Activated T-helper 2 cell treated with anti-CD3 and anti-CD28 coated beads, Interferon-gamma antibody, Interleukin-2, Interleukin-4, amounts not matched to agents 10 μg/mL and 5 μg/mL and 100 μg/mL, durations not matched to agents 14 hours and 24 hours and 36 hours (primary cell): ENCODE data around the gene KRTAP12-2. TPM values are rescaled to one million over a fixed set of nuclear protein-coding genes. Genes with fewer than 3 reads are reported as not detected.
"Not testable (repeated sequence)": the region's sequence is repeated elsewhere in the genome, so short reads cannot be mapped to it uniquely, and the experiment has no call there.

Experiments
- DNase-seq: peaks from one replicate; pipeline ENCODE4 v3.0.0; 2021; ENCODE audit warnings: low spot score
- H3K27ac Mint-ChIP-seq: one replicate; pipeline ENCODE4 v1.8.0; 2021; ENCODE audit warnings: mixed read lengths
- H3K27me3 Mint-ChIP-seq: one replicate; pipeline ENCODE4 v1.8.0; 2021; ENCODE audit warnings: low read depth, mixed read lengths
- H3K36me3 Mint-ChIP-seq: one replicate; pipeline ENCODE4 v1.8.0; 2021; ENCODE audit warnings: low read depth, mixed read lengths
- H3K4me1 Mint-ChIP-seq: one replicate; pipeline ENCODE4 v1.8.0; 2021; ENCODE audit warnings: low read depth, mixed read lengths
- H3K4me3 Mint-ChIP-seq: one replicate; pipeline ENCODE4 v1.8.0; 2021; ENCODE audit warnings: low read depth, mild to moderate bottlenecking, moderate library complexity, mixed read lengths
- H3K9me3 Mint-ChIP-seq: one replicate; pipeline ENCODE4 v1.8.0; 2021; ENCODE audit warnings: mixed read lengths
- intact Hi-C: fragments of 100-400 bp; cut with micrococcal nuclease; formaldehyde crosslinking; loops from one replicate; pipeline ENCODE4 v1.15.1; 2023
- total RNA-seq: library from RNA; stranded (reverse); gene quantifications from 2 replicates; pipeline ENCODE4 v1.2.3, GENCODE V29; 2022

KRTAP12-2 gene
- total RNA-seq, 1 donor from 2014 or later: not detected

GRCh38 chr21:44661567-44661966 lies 5.2 kb downstream of the KRTAP12-2 start:
- H3K9me3 Mint-ChIP-seq: peaks cover 23% of the 10 kb centered on the region
- not testable (repeated sequence) for H3K4me3 Mint-ChIP-seq
- H3K36me3 Mint-ChIP-seq: peaks cover 21% of the 10 kb centered on the region

GRCh38 chr21:44658913-44659595 lies 7.7 kb downstream of the KRTAP12-2 start:
- H3K9me3 Mint-ChIP-seq: peaks cover 39% of the 10 kb centered on the region
- no peak for DNase-seq
- H3K27ac Mint-ChIP-seq: peak overlapping the region; percentile 40
- no peak overlapping the region for H3K4me3 Mint-ChIP-seq
- peaks cover 18% of the 10 kb centered on the region for H3K27me3 Mint-ChIP-seq
- H3K36me3 Mint-ChIP-seq: peaks cover 28% of the 10 kb centered on the region
- intact Hi-C loops: no loop called here
- H3K4me1 Mint-ChIP-seq: peaks cover 35% of the 10 kb centered on the region

More at GRCh38 chr21:44661567-44661966, 5.2 kb downstream of the KRTAP12-2 start:
- DNase-seq, intact Hi-C loops, H3K27ac Mint-ChIP-seq: not testable (repeated sequence)
- Mint-ChIP-seq H3K4me1 (peaks cover 29% of the 10 kb centered on the region), H3K27me3 (peaks cover 21% of the 10 kb centered on the region)

GRCh38 chr21:44658541-44658910 lies 8.2 kb downstream of the KRTAP12-2 start:
- no peak overlapping the region for H3K4me3 Mint-ChIP-seq
- peaks cover 40% of the 10 kb centered on the region for H3K4me1 Mint-ChIP-seq
- no peak for DNase-seq
- H3K27me3 Mint-ChIP-seq: peaks cover 13% of the 10 kb centered on the region
- H3K27ac Mint-ChIP-seq: peak overlapping the region; percentile 54
- intact Hi-C loops: no loop called here
- peaks cover 33% of the 10 kb centered on the region for H3K36me3 Mint-ChIP-seq
- peaks cover 39% of the 10 kb centered on the region for H3K9me3 Mint-ChIP-seq

- peak; percentile 39 for DNase-seq
- Mint-ChIP-seq H3K36me3 (peaks cover 33% of the 10 kb centered on the region), H3K4me1 (peaks cover 40% of the 10 kb centered on the region), H3K27me3 (peaks cover 8% of the 10 kb centered on the region), H3K27ac (peak within 1 kb of the TSS; percentile 54), H3K4me3 (peak within 1 kb of the TSS; percentile 30), H3K9me3 (peaks cover 39% of the 10 kb centered on the region)
- intact Hi-C loops: no loop called here
These were observed 8.8 kb downstream of the KRTAP12-2 start, which contains the start of gene KRTAP12-3 for GRCh38 chr21:44657635-44658540. KRTAP12-3 (plus strand) TSS chr21:44657932; CDS start chr21:44657980, 48 bp downstream.

- DNase-seq: no peak
- Mint-ChIP-seq H3K4me3 (no peak overlapping the region), H3K36me3 (peaks cover 33% of the 10 kb centered on the region), H3K27ac (peak overlapping the region; percentile 54), H3K9me3 (peaks cover 39% of the 10 kb centered on the region), H3K27me3 (peaks cover 3% of the 10 kb centered on the region), H3K4me1 (peaks cover 40% of the 10 kb centered on the region)
- intact Hi-C loops: no loop called here
These were observed 9.9 kb downstream of the KRTAP12-2 start for GRCh38 chr21:44656868-44657267.

GRCh38 chr21:44654576-44655175 lies 12.1 kb downstream of the KRTAP12-2 start, which contains the start of gene KRTAP12-4:
KRTAP12-4 (minus strand) TSS chr21:44654659; CDS start chr21:44654614, 45 bp downstream.
- H3K4me3 Mint-ChIP-seq: no peak within 1 kb of the TSS
- H3K27ac Mint-ChIP-seq: no peak within 1 kb of the TSS
- H3K27me3 Mint-ChIP-seq: no peaks in the 10 kb centered on the region
- DNase-seq: no peak
- peaks cover 35% of the 10 kb centered on the region for H3K9me3 Mint-ChIP-seq
- intact Hi-C loops: no loop called here
- H3K36me3 Mint-ChIP-seq: peaks cover 33% of the 10 kb centered on the region
- H3K4me1 Mint-ChIP-seq: peaks cover 38% of the 10 kb centered on the region

GRCh38 chr21:44653656-44654575 lies 12.8 kb downstream of the KRTAP12-2 start:
- DNase-seq: no peak
- Mint-ChIP-seq H3K4me3 (no peak overlapping the region), H3K36me3 (peaks cover 29% of the 10 kb centered on the region), H3K9me3 (peaks cover 33% of the 10 kb centered on the region), H3K27me3 (no peaks in the 10 kb centered on the region), H3K4me1 (peaks cover 32% of the 10 kb centered on the region), H3K27ac (no peak overlapping the region)
- intact Hi-C loops: no loop called here

GRCh38 chr21:44653123-44653522 lies 13.6 kb downstream of the KRTAP12-2 start:
- Mint-ChIP-seq H3K9me3 (peaks cover 28% of the 10 kb centered on the region), H3K27ac (no peak overlapping the region), H3K36me3 (peaks cover 27% of the 10 kb centered on the region), H3K4me3 (no peak overlapping the region), H3K27me3 (no peaks in the 10 kb centered on the region), H3K4me1 (peaks cover 24% of the 10 kb centered on the region)
- intact Hi-C loops: no loop called here
- DNase-seq: no peak

- Mint-ChIP-seq H3K4me3 (no peak overlapping the region), H3K4me1 (peaks cover 11% of the 10 kb centered on the region), H3K36me3 (peaks cover 7% of the 10 kb centered on the region), H3K27me3 (no peaks in the 10 kb centered on the region), H3K9me3 (peaks cover 11% of the 10 kb centered on the region), H3K27ac (no peak overlapping the region)
- intact Hi-C loops: no loop called here
- DNase-seq: no peak
These were observed 15.6 kb downstream of the KRTAP12-2 start for GRCh38 chr21:44650973-44651675.

- H3K36me3 Mint-ChIP-seq: peaks cover 6% of the 10 kb centered on the region
- H3K4me3 Mint-ChIP-seq: no peak overlapping the region
- peaks cover 8% of the 10 kb centered on the region for H3K9me3 Mint-ChIP-seq
- H3K4me1 Mint-ChIP-seq: peaks cover 11% of the 10 kb centered on the region
- H3K27ac Mint-ChIP-seq: no peak overlapping the region
- no peaks in the 10 kb centered on the region for H3K27me3 Mint-ChIP-seq
- intact Hi-C loops: no loop called here
- no peak for DNase-seq
These were observed 16.3 kb downstream of the KRTAP12-2 start for GRCh38 chr21:44650265-44650972.

- H3K36me3 Mint-ChIP-seq: peaks cover 6% of the 10 kb centered on the region
- H3K4me1 Mint-ChIP-seq: peaks cover 7% of the 10 kb centered on the region
- DNase-seq: no peak
- H3K27ac Mint-ChIP-seq: no peak overlapping the region
- H3K27me3 Mint-ChIP-seq: no peaks in the 10 kb centered on the region
- intact Hi-C loops: no loop called here
- H3K4me3 Mint-ChIP-seq: no peak overlapping the region
- peaks cover 6% of the 10 kb centered on the region for H3K9me3 Mint-ChIP-seq
These were observed 17.1 kb downstream of the KRTAP12-2 start for GRCh38 chr21:44649521-44650100.
